Endothelial cell of umbilical vein (primary cell): ENCODE measurements around the gene CLCN4. TPM values are rescaled to one million over a fixed set of nuclear protein-coding genes. Genes with fewer than 3 reads are reported as not detected.

Experiments
- BruUV-seq: library from RNA; stranded (reverse); fragments of 400-500 nt; replicated peaks from 2 replicates; lab custom pipeline; 2021; lab: Mats Ljungman, UMichigan
- CTCF ChIA-PET: fragments of 300-600, 350-600 bp; sonication (Branson Sonifier 250); formaldehyde crosslinking; loops from one replicate; lab custom pipeline; 2021; ENCODE audit warnings: antibody characterized with exemption, inconsistent platforms; lab: Charles Lee
- POLR2A ChIA-PET: fragments of 300-600, 350-600 bp; sonication (Branson Sonifier 250); formaldehyde crosslinking; loops from one replicate; lab custom pipeline; 2021; ENCODE audit warnings: antibody characterized with exemption, inconsistent platforms; lab: Charles Lee
- DNase-seq: peaks from one replicate; pipeline ENCODE4 v3.0.0-alpha.2; 2011; ENCODE audit warnings: low read depth, low spot score
- FAIRE-seq: peaks from 2 replicates; lab custom pipeline; 2011; peaks lifted over from hg19 to GRCh38; lab: Jason Lieb, UNC
- H2AFZ ChIP-seq: 2 replicates; pipeline ENCODE4 v1.6.0; 2012; ENCODE audit warnings: low read depth, low read length, control low read depth, inconsistent platforms
- H3K27ac ChIP-seq: 2 replicates; pipeline ENCODE4 v1.5.1; 2011; ENCODE audit warnings: low read depth, mild to moderate bottlenecking, control low read depth, low read length, moderate library complexity; ENCODE audit not compliant: insufficient read depth
- H3K27me3 ChIP-seq, 2 experiments: 2 replicates each; pipeline versions ENCODE4 v1.6.0 to v1.6.1; 2011; ENCODE audit warnings: low read length in 2 of 2, mixed read lengths in 1 of 2; ENCODE audit not compliant: control insufficient read depth in 2 of 2, insufficient read depth in 2 of 2
- H3K36me3 ChIP-seq, 2 experiments: 2 replicates in 1 of 2; 3 replicates in 1 of 2; pipeline ENCODE4 v1.5.1; 2011; ENCODE audit warnings: low read length in 2 of 2, mild to moderate bottlenecking in 1 of 2, moderate library complexity in 1 of 2; ENCODE audit not compliant: control insufficient read depth in 2 of 2, insufficient read depth in 2 of 2; ENCODE audit errors: extremely low read depth in 1 of 2
- H3K4me1 ChIP-seq: 3 replicates; pipeline ENCODE4 v1.5.1; 2011; ENCODE audit warnings: mild to moderate bottlenecking, low read length; ENCODE audit not compliant: control insufficient read depth, insufficient read depth; ENCODE audit errors: extremely low read depth
- H3K4me2 ChIP-seq: 2 replicates; pipeline ENCODE4 v1.6.1; 2011; ENCODE audit warnings: low read length, control low read depth, mixed read lengths; ENCODE audit not compliant: insufficient read depth
- H3K4me3 ChIP-seq, 3 experiments: fragments of 200-600 bp in 1 of 3; sonication (generic), shearing (Covaris generic) in 1 of 3; replicated peaks in 1 of 3; 2 replicates each; pipeline ENCODE4 v1.5.1; 2011 to 2016; ENCODE audit warnings: control low read depth in 3 of 3, low read length in 3 of 3, mild to moderate bottlenecking in 2 of 3, inconsistent platforms in 1 of 3, low read depth in 1 of 3, moderate library complexity in 1 of 3; ENCODE audit not compliant: insufficient read depth in 1 of 3
- H3K79me2 ChIP-seq: 2 replicates; pipeline ENCODE4 v1.6.0; 2012; ENCODE audit warnings: low read length, inconsistent platforms; ENCODE audit not compliant: control insufficient read depth, insufficient read depth
- H3K9ac ChIP-seq: replicated peaks from 2 replicates; pipeline ENCODE3; 2011; ENCODE audit warnings: low read length, control low read depth; ENCODE audit not compliant: insufficient read depth; ENCODE audit errors: extremely low read depth
- H3K9me1 ChIP-seq: replicated peaks from 3 replicates; pipeline ENCODE4 v1.6.0; 2011; ENCODE audit warnings: mild to moderate bottlenecking, low read length; ENCODE audit not compliant: control insufficient read depth, insufficient read depth; ENCODE audit errors: extremely low read depth
- H3K9me3 ChIP-seq: replicated peaks from 2 replicates; pipeline ENCODE4 v1.5.1; 2012; ENCODE audit warnings: low read length, inconsistent platforms; ENCODE audit not compliant: control insufficient read depth, insufficient read depth
- H4K20me1 ChIP-seq: replicated peaks from 2 replicates; pipeline ENCODE3; 2011; ENCODE audit warnings: mild to moderate bottlenecking, low read length; ENCODE audit not compliant: control insufficient read depth, insufficient read depth; ENCODE audit errors: extremely low read depth
- EZH2 ChIP-seq: IDR thresholded peaks from 2 replicates; pipeline ENCODE4 v1.6.1; 2012; ENCODE audit warnings: borderline replicate concordance, low read depth, mild to moderate bottlenecking, moderate library complexity, low read length, inconsistent platforms; ENCODE audit not compliant: severe bottlenecking
- FOS ChIP-seq: IDR thresholded peaks from 2 replicates; pipeline ENCODE4 v1.6.1; 2011; ENCODE audit warnings: mild to moderate bottlenecking, low read length, moderate library complexity, borderline replicate concordance; ENCODE audit not compliant: insufficient read depth
- GATA2 ChIP-seq: IDR thresholded peaks from 2 replicates; pipeline ENCODE4 v1.7.0; 2011; ENCODE audit warnings: low read depth, mild to moderate bottlenecking, moderate library complexity, mixed read lengths, low read length; ENCODE audit not compliant: insufficient read length, insufficient read depth
- JUN ChIP-seq: IDR thresholded peaks from 2 replicates; pipeline ENCODE4 v1.6.1; 2011; ENCODE audit warnings: borderline replicate concordance, low read depth; ENCODE audit not compliant: insufficient read length, insufficient read depth
- MYC ChIP-seq: IDR thresholded peaks from one replicate; pipeline ENCODE4 v1.6.1; 2011; ENCODE audit warnings: mild to moderate bottlenecking, low read depth, low read length
- POLR2A ChIP-seq: IDR thresholded peaks from 2 replicates; pipeline ENCODE4 v1.6.1; 2012; ENCODE audit warnings: low read depth, mild to moderate bottlenecking, control low read depth, low read length
- POLR2AphosphoS5 ChIP-seq: IDR thresholded peaks from 2 replicates; pipeline ENCODE4 v1.6.1; 2012; ENCODE audit warnings: low read depth, mild to moderate bottlenecking, control low read depth, low read length, moderate library complexity; ENCODE audit not compliant: insufficient read depth
- dilution Hi-C: fragments of 300-500 bp; cut with MboI; formaldehyde crosslinking; loops from one replicate; pipeline ENCODE4 v1.15.0; 2019; ENCODE audit warnings: low sequenced_read_pairs; ENCODE audit not compliant: extremely low pct_ligation_motif_present
- intact Hi-C: fragments of 100-400 bp; cut with micrococcal nuclease; formaldehyde crosslinking; loops from one replicate; pipeline ENCODE4 v1.10.0; 2022
- polyA plus RNA-seq, 4 experiments: library from polyadenylated mRNA; depleted of rRNA in 3 of 4; stranded (reverse) in 3 of 4; unstranded in 1 of 4; fragments of >200 nt; gene quantifications; 2 replicates each; pipeline versions ENCODE4 v1.2.1 to v1.2.3, GENCODE V29; 2011 to 2012; ENCODE audit warnings: missing spikeins in 1 of 4
- total RNA-seq: library from RNA; stranded (reverse); gene quantifications from 2 replicates; pipeline ENCODE4 v1.2.3, GENCODE V29; 2021
- TF ChIP-seq, protein P1 (sequence below), 2 donors: IDR thresholded peaks; 1 replicate in 1 of 2; 2 replicates in 1 of 2; pipeline ENCODE4 v1.5.1; 2011; ENCODE audit warnings: low read length in 2 of 2, mild to moderate bottlenecking in 2 of 2, moderate library complexity in 2 of 2, control low read depth in 1 of 2, inconsistent platforms in 1 of 2, low read depth in 1 of 2; ENCODE audit not compliant: insufficient read depth in 1 of 2; ENCODE audit errors: extremely low read depth in 1 of 2
- TF ChIP-seq, protein P2 (sequence below): IDR thresholded peaks from 2 replicates; pipeline ENCODE4 v1.6.1; 2011; ENCODE audit not compliant: insufficient read depth, insufficient read length

Gene CLCN4
- total and polyA plus RNA-seq, 2 donors (not counting 3 experiments of a cell fraction or from before 2014, with no cell fraction given), result 7.6 to 19.8 TPM

DNA sequence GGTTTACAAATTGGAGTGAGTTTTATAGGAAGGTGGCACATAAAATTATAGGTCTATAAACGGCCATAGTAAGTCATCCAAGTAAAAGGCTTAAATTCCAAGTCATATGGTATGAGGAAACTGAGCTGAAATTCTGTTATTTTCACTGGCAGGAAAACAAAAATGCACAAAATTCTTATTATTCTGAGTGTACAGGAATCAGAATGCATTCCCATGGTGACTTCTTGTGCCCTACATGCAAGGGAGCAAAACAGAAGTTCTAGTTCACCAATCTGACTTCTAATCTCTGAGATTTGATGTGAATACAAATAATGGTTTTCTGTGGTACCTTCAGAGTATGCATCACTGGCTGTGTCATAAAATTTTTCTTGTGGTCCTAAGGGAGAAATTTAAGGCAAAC is 102.9 kb downstream of the CLCN4 start:
- no peak overlapping the region for H3K4me2 ChIP-seq
- TF ChIP-seq FOS, result no peak
- no peak for TF ChIP-seq POLR2A
- TF ChIP-seq, protein P1, sequence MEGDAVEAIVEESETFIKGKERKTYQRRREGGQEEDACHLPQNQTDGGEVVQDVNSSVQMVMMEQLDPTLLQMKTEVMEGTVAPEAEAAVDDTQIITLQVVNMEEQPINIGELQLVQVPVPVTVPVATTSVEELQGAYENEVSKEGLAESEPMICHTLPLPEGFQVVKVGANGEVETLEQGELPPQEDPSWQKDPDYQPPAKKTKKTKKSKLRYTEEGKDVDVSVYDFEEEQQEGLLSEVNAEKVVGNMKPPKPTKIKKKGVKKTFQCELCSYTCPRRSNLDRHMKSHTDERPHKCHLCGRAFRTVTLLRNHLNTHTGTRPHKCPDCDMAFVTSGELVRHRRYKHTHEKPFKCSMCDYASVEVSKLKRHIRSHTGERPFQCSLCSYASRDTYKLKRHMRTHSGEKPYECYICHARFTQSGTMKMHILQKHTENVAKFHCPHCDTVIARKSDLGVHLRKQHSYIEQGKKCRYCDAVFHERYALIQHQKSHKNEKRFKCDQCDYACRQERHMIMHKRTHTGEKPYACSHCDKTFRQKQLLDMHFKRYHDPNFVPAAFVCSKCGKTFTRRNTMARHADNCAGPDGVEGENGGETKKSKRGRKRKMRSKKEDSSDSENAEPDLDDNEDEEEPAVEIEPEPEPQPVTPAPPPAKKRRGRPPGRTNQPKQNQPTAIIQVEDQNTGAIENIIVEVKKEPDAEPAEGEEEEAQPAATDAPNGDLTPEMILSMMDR (IDR thresholded peaks at IDR 0.05; ENCODE audit: extremely low read depth in 1 of 2, insufficient read depth in 1 of 2, low read depth in 1 of 2, low read length in 2 of 2), result no peak
- TF ChIP-seq, protein P2, sequence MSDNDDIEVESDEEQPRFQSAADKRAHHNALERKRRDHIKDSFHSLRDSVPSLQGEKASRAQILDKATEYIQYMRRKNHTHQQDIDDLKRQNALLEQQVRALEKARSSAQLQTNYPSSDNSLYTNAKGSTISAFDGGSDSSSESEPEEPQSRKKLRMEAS, result no peak
- TF ChIP-seq POLR2AphosphoS5, result no peak
- TF ChIP-seq GATA2, result no peak
- TF ChIP-seq EZH2, result no peak
- no peak for TF ChIP-seq JUN
- TF ChIP-seq MYC, result no peak
- H3K4me1 ChIP-seq, result no peaks in the 10 kb centered on the region
- H3K4me3 ChIP-seq, result no peak overlapping the region
- no peak overlapping the region for H3K9ac ChIP-seq
- ChIA-PET POLR2A (no interaction called here), CTCF (interaction anchor here (1.1 kb wide), 1 partner anchor 339 kb away, joined by 3 read pairs; no protein-coding TSS in a partner anchor)
- intact Hi-C loops (no loop called here), dilution Hi-C loops (no loop called here)
- DNase-seq, result no peak
- no peaks in the 10 kb centered on the region for H3K9me3 ChIP-seq
- no peaks in the 10 kb centered on the region for H3K79me2 ChIP-seq
- no peaks in the 10 kb centered on the region for H3K9me1 ChIP-seq
- peaks cover 0 to 3% of the 10 kb centered on the region in 2 experiments for H3K27me3 ChIP-seq
- H4K20me1 ChIP-seq, result no peaks in the 10 kb centered on the region
- no peak overlapping the region for H2AFZ ChIP-seq
- no TSS peak for BruUV-seq
- H3K27ac ChIP-seq, result no peak overlapping the region
- FAIRE-seq, result no peak
- no peaks in the 10 kb centered on the region for H3K36me3 ChIP-seq
